ENCODE data around the gene PRDX2. TPM values are rescaled to one million over a fixed set of nuclear protein-coding genes. Genes with fewer than 3 reads are reported as not detected.

PRDX2 gene
- total RNA-seq, 1 donor from 2014 or later = 215 TPM

GRCh38 chr19:12784394-12784870 is 17.2 kb downstream of the PRDX2 start:
- peaks cover 16% of the 10 kb centered on the region for H3K27me3 Mint-ChIP-seq (ENCODE audit: unreplicated experiment)
- H3K9me3 Mint-ChIP-seq (ENCODE audit: unreplicated experiment) = no peaks in the 10 kb centered on the region
- no peak overlapping the region for H3K4me3 Mint-ChIP-seq (ENCODE audit: unreplicated experiment)
- peaks cover 21% of the 10 kb centered on the region for H3K4me1 Mint-ChIP-seq (ENCODE audit: unreplicated experiment)
- TF ChIP-seq, protein P1, sequence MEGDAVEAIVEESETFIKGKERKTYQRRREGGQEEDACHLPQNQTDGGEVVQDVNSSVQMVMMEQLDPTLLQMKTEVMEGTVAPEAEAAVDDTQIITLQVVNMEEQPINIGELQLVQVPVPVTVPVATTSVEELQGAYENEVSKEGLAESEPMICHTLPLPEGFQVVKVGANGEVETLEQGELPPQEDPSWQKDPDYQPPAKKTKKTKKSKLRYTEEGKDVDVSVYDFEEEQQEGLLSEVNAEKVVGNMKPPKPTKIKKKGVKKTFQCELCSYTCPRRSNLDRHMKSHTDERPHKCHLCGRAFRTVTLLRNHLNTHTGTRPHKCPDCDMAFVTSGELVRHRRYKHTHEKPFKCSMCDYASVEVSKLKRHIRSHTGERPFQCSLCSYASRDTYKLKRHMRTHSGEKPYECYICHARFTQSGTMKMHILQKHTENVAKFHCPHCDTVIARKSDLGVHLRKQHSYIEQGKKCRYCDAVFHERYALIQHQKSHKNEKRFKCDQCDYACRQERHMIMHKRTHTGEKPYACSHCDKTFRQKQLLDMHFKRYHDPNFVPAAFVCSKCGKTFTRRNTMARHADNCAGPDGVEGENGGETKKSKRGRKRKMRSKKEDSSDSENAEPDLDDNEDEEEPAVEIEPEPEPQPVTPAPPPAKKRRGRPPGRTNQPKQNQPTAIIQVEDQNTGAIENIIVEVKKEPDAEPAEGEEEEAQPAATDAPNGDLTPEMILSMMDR (IDR thresholded peaks at IDR 0.05; ENCODE audit: unreplicated experiment) = no peak
- no peak overlapping the region for H3K27ac Mint-ChIP-seq (ENCODE audit: unreplicated experiment)
- H3K36me3 Mint-ChIP-seq (ENCODE audit: low read depth, unreplicated experiment) = no peaks in the 10 kb centered on the region
- no peak for DNase-seq (ENCODE audit: low spot score)

DNA sequence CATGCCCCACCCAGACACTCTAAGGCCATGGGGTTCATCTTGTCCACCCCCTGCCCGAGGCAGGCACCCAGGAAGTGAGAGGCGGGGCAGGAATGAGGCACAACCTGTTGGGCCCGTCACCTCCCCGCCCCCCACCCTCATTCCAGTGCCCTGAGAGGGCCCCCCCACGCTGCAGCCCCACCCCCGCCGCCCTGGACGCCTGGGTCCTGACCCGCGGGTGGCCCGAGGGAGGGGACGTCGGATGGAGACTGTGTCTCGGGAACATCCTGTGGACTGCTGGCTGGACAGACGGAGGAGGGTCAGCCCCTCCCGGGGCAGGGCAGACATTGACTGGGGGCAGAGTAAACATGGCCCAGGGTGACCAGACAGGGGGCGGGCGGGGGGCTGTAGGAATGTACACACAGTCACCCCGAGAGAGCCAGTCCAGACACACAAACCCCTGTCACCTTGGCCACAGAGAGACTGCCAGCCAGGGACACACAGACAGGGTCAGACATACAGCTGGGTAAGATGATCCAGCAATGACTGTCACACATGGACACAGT is 17.7 kb downstream of the PRDX2 start:
- H3K9me3 Mint-ChIP-seq (ENCODE audit: unreplicated experiment) = no peaks in the 10 kb centered on the region
- peaks cover 15% of the 10 kb centered on the region for H3K27me3 Mint-ChIP-seq (ENCODE audit: unreplicated experiment)
- TF ChIP-seq, protein P1 (IDR thresholded peaks at IDR 0.05; ENCODE audit: unreplicated experiment) = no peak
- H3K4me3 Mint-ChIP-seq (ENCODE audit: unreplicated experiment) = peak overlapping the region; percentile 84
- no peak for DNase-seq (ENCODE audit: low spot score)
- H3K27ac Mint-ChIP-seq (ENCODE audit: unreplicated experiment) = peak overlapping the region; percentile 95
- H3K4me1 Mint-ChIP-seq (ENCODE audit: unreplicated experiment) = peaks cover 22% of the 10 kb centered on the region
- no peaks in the 10 kb centered on the region for H3K36me3 Mint-ChIP-seq (ENCODE audit: low read depth, unreplicated experiment)

DNA sequence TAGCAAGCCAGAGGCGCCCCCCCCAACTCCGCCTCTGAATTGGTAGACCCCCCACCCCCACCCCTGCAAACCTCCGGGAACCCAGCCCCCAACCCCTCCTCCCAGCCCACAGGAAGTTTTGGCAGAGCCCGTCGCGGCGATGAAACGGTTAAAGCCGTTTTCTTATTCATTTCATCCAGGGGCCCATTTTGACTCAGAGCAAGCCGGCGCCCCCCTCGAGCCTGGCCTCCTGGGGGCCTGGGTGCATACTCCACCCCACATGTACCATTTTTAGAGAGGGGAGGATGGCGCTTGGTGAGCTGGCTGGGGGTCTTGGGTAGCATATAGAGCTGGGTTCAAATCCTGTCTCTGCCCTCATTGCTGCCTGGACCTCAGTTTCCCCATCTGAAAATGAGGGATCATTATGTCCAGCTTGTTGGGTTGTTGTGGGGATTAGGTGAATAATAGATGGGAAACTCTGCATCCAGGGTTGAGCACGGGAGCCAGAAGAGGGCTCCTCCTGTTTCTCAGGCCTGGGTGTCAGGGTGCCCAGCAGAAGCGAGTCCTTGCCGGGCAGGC is 18.2 kb downstream of the PRDX2 start:
- peaks cover 4% of the 10 kb centered on the region for H3K36me3 Mint-ChIP-seq (ENCODE audit: low read depth, unreplicated experiment)
- no peak for DNase-seq (ENCODE audit: low spot score)
- H3K4me3 Mint-ChIP-seq (ENCODE audit: unreplicated experiment) = peak overlapping the region; percentile 84
- peak overlapping the region; percentile 95 for H3K27ac Mint-ChIP-seq (ENCODE audit: unreplicated experiment)
- no peaks in the 10 kb centered on the region for H3K9me3 Mint-ChIP-seq (ENCODE audit: unreplicated experiment)
- TF ChIP-seq, protein P1 (IDR thresholded peaks at IDR 0.05; ENCODE audit: unreplicated experiment) = no peak
- H3K4me1 Mint-ChIP-seq (ENCODE audit: unreplicated experiment) = peaks cover 23% of the 10 kb centered on the region
- H3K27me3 Mint-ChIP-seq (ENCODE audit: unreplicated experiment) = peaks cover 18% of the 10 kb centered on the region

GRCh38 chr19:12782424-12783290 is 18.9 kb downstream of the PRDX2 start:
- H3K36me3 Mint-ChIP-seq (ENCODE audit: low read depth, unreplicated experiment) = peaks cover 4% of the 10 kb centered on the region
- TF ChIP-seq, protein P1 (IDR thresholded peaks at IDR 0.05; ENCODE audit: unreplicated experiment) = no peak
- peaks cover 19% of the 10 kb centered on the region for H3K4me1 Mint-ChIP-seq (ENCODE audit: unreplicated experiment)
- peak overlapping the region; percentile 94 for H3K27ac Mint-ChIP-seq (ENCODE audit: unreplicated experiment)
- no peaks in the 10 kb centered on the region for H3K9me3 Mint-ChIP-seq (ENCODE audit: unreplicated experiment)
- peak; percentile 84 for DNase-seq (ENCODE audit: low spot score)
- peaks cover 13% of the 10 kb centered on the region for H3K27me3 Mint-ChIP-seq (ENCODE audit: unreplicated experiment)
- peak overlapping the region; percentile 87 for H3K4me3 Mint-ChIP-seq (ENCODE audit: unreplicated experiment)

DNA sequence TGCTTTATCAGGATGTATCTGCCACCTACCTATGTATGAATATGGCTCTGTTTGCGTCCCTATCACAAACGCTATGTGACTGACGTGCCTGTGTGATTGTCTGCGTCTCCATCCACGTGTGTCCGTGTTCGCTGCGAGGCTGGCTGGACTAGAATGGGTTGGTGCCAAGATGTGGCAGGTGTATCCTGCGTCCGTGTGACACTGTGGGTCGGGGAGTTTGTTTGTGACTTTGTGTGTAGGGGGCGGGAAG is 19.5 kb downstream of the PRDX2 start:
- H3K4me1 Mint-ChIP-seq (ENCODE audit: unreplicated experiment) = peaks cover 19% of the 10 kb centered on the region
- TF ChIP-seq, protein P1 (IDR thresholded peaks at IDR 0.05; ENCODE audit: unreplicated experiment) = no peak
- H3K27ac Mint-ChIP-seq (ENCODE audit: unreplicated experiment) = peak overlapping the region; percentile 94
- peaks cover 13% of the 10 kb centered on the region for H3K27me3 Mint-ChIP-seq (ENCODE audit: unreplicated experiment)
- H3K36me3 Mint-ChIP-seq (ENCODE audit: low read depth, unreplicated experiment) = peaks cover 4% of the 10 kb centered on the region
- H3K4me3 Mint-ChIP-seq (ENCODE audit: unreplicated experiment) = peak overlapping the region; percentile 87
- no peak for DNase-seq (ENCODE audit: low spot score)
- H3K9me3 Mint-ChIP-seq (ENCODE audit: unreplicated experiment) = no peaks in the 10 kb centered on the region
